Astrocyte (in vitro differentiated cells and primary cell): Measurements from ENCODE around the gene SH3BGRL2. TPM values are rescaled to one million over a fixed set of nuclear protein-coding genes. Genes with fewer than 3 reads are reported as not detected.

Source experiments
- DNase-seq: peaks from one replicate; pipeline ENCODE4 v3.0.0-alpha.2; 2010; ENCODE audit warnings: low read depth
- FAIRE-seq: peaks from 2 replicates; lab custom pipeline; 2011; peaks lifted over from hg19 to GRCh38; lab: Jason Lieb, UNC
- H2AFZ ChIP-seq: 2 replicates; pipeline ENCODE4 v1.6.0; 2012; ENCODE audit warnings: low read depth, low read length, inconsistent platforms
- H3K27ac ChIP-seq: 2 replicates; pipeline ENCODE4 v1.5.1; 2011; ENCODE audit warnings: low read depth, low read length, inconsistent platforms
- H3K27me3 ChIP-seq: 2 replicates; pipeline ENCODE4 v1.6.0; 2011; ENCODE audit warnings: low read length, inconsistent platforms; ENCODE audit not compliant: insufficient read depth
- H3K36me3 ChIP-seq: 2 replicates; pipeline ENCODE4 v1.5.1; 2011; ENCODE audit warnings: low read length, inconsistent platforms; ENCODE audit not compliant: insufficient read depth
- H3K4me1 ChIP-seq: 2 replicates; pipeline ENCODE4 v1.5.1; 2011; ENCODE audit warnings: low read length, inconsistent platforms; ENCODE audit not compliant: insufficient read depth
- H3K4me2 ChIP-seq: 2 replicates; pipeline ENCODE4 v1.6.0; 2012; ENCODE audit warnings: low read length, inconsistent platforms
- H3K4me3 ChIP-seq: 2 replicates; pipeline ENCODE4 v1.5.1; 2011; ENCODE audit warnings: low read depth, mild to moderate bottlenecking, low read length, inconsistent platforms; ENCODE audit not compliant: insufficient read depth
- H3K79me2 ChIP-seq: 2 replicates; pipeline ENCODE4 v1.6.0; 2012; ENCODE audit warnings: mild to moderate bottlenecking, low read length, inconsistent platforms; ENCODE audit not compliant: insufficient read depth
- H3K9ac ChIP-seq: 2 replicates; pipeline ENCODE4 v1.6.0; 2012; ENCODE audit warnings: mild to moderate bottlenecking, low read length, inconsistent platforms
- H3K9me3 ChIP-seq: 2 replicates; pipeline ENCODE4 v1.5.1; 2012; ENCODE audit warnings: low read depth, mild to moderate bottlenecking, low read length, inconsistent platforms; ENCODE audit not compliant: insufficient read depth
- H4K20me1 ChIP-seq: 2 replicates; pipeline ENCODE4 v1.6.0; 2012; ENCODE audit warnings: low read length, inconsistent platforms; ENCODE audit not compliant: insufficient read depth
- H3K27ac Mint-ChIP-seq: one replicate; pipeline ENCODE4 v1.8.0; 2021; ENCODE audit warnings: mild to moderate bottlenecking, mixed read lengths; ENCODE audit not compliant: unreplicated experiment
- H3K27me3 Mint-ChIP-seq: one replicate; pipeline ENCODE4 v1.8.0; 2021; ENCODE audit warnings: low read depth, mixed read lengths; ENCODE audit not compliant: unreplicated experiment
- H3K36me3 Mint-ChIP-seq: one replicate; pipeline ENCODE4 v1.8.0; 2021; ENCODE audit warnings: low read depth, mixed read lengths; ENCODE audit not compliant: unreplicated experiment
- H3K4me1 Mint-ChIP-seq: one replicate; pipeline ENCODE4 v1.8.0; 2021; ENCODE audit warnings: low read depth, mixed read lengths; ENCODE audit not compliant: unreplicated experiment
- H3K4me3 Mint-ChIP-seq: one replicate; pipeline ENCODE4 v1.8.0; 2021; ENCODE audit warnings: mild to moderate bottlenecking, moderate library complexity, mixed read lengths; ENCODE audit not compliant: unreplicated experiment
- H3K9me3 Mint-ChIP-seq: one replicate; pipeline ENCODE4 v1.8.0; 2021; ENCODE audit warnings: mild to moderate bottlenecking, mixed read lengths; ENCODE audit not compliant: unreplicated experiment
- EZH2 ChIP-seq: IDR thresholded peaks from 2 replicates; pipeline ENCODE4 v1.6.1; 2012; ENCODE audit warnings: mild to moderate bottlenecking, low read length, inconsistent platforms; ENCODE audit not compliant: insufficient read depth
- total RNA-seq: library from RNA; stranded (reverse); gene quantifications from 2 replicates; pipeline ENCODE4 v1.2.1, GENCODE V29; 2021
- TF ChIP-seq, protein P1 (sequence below): IDR thresholded peaks from 2 replicates; pipeline ENCODE4 v1.5.1; 2011; ENCODE audit warnings: low read depth, mild to moderate bottlenecking, inconsistent platforms, low read length, moderate library complexity; ENCODE audit not compliant: insufficient read depth

The SH3BGRL2 gene
- total RNA-seq, 1 donor from 2014 or later: 15.9 TPM

DNA sequence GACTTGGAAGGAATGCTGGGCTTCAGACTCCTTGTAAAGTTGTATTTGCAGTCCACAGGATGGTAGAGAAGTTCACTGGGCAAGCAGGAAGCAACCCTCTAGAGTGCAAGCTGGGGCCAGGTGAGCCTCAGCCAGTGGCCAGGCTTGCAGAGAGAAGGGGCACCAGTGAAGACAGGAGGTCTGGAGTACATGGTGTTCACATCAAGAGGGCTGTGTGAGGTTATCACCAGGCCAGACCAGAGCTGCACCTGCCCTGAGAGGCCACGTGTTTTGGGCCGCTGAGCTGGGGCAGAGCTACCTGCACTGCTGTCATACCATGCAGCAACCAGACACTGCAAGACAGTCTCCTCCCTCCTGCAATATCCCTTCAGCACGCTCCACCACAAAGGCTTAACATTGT is 79.0 kb downstream of the SH3BGRL2 start:
- H3K27ac ChIP-seq: no peak overlapping the region
- Mint-ChIP-seq H3K9me3 (no peaks in the 10 kb centered on the region), H3K4me1 (no peaks in the 10 kb centered on the region), H3K36me3 (no peaks in the 10 kb centered on the region), H3K4me3 (no peak overlapping the region), H3K27ac (no peak overlapping the region), H3K27me3 (no peaks in the 10 kb centered on the region)
- TF ChIP-seq, protein P1, sequence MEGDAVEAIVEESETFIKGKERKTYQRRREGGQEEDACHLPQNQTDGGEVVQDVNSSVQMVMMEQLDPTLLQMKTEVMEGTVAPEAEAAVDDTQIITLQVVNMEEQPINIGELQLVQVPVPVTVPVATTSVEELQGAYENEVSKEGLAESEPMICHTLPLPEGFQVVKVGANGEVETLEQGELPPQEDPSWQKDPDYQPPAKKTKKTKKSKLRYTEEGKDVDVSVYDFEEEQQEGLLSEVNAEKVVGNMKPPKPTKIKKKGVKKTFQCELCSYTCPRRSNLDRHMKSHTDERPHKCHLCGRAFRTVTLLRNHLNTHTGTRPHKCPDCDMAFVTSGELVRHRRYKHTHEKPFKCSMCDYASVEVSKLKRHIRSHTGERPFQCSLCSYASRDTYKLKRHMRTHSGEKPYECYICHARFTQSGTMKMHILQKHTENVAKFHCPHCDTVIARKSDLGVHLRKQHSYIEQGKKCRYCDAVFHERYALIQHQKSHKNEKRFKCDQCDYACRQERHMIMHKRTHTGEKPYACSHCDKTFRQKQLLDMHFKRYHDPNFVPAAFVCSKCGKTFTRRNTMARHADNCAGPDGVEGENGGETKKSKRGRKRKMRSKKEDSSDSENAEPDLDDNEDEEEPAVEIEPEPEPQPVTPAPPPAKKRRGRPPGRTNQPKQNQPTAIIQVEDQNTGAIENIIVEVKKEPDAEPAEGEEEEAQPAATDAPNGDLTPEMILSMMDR: no peak
- TF ChIP-seq EZH2: no peak
- no peaks in the 10 kb centered on the region for H3K79me2 ChIP-seq
- no peaks in the 10 kb centered on the region for H3K36me3 ChIP-seq
- H3K27me3 ChIP-seq: no peaks in the 10 kb centered on the region
- no peaks in the 10 kb centered on the region for H4K20me1 ChIP-seq
- H3K4me1 ChIP-seq: no peaks in the 10 kb centered on the region
- no peak overlapping the region for H3K9ac ChIP-seq
- H2AFZ ChIP-seq: no peak overlapping the region
- no peak for FAIRE-seq
- no peak overlapping the region for H3K4me3 ChIP-seq
- H3K9me3 ChIP-seq: no peaks in the 10 kb centered on the region
- no peak for DNase-seq
- no peak overlapping the region for H3K4me2 ChIP-seq

DNA sequence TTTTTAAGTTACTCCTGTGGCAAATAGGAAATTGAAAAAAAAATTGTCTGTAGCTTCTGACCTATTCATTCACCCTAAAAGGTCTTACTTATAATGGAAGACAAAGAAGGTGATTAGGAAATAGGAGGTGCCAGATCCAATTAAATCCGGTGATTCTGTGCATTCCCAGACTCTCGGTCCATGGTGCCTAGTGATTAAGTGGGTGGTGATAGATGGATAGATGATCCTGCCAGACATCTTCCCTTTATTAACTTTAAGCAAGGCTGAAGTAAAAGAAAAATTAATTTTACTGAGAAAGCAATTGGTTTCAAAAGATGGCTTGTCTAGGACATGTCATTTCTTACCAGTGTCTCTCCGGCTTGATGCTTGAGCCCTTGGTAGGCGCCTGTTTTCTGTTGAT is 80.0 kb downstream of the SH3BGRL2 start:
- no peak overlapping the region for H3K27ac Mint-ChIP-seq

DNA sequence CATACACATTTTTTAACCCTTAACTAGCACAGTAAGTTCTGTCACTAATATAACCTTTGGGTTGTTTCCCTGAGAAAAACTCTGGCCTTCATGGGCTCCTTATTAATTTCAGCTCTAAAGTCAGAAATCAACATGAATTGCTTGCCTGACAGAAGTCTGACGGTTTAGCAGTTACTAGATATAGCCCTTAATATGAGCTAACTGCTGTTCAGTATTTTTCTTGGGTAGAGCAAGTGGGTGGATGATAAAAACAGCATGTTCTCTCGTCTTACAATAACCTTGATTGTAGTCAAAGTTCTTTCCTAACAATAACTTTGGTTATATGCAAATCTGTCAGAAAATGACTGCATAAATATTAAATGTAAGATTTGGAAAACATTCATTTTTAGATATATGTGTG is 81.0 kb downstream of the SH3BGRL2 start:
- no peak overlapping the region for H3K4me3 Mint-ChIP-seq
- no peak overlapping the region for H3K4me3 ChIP-seq
- no peak overlapping the region for H3K27ac Mint-ChIP-seq
- no peak overlapping the region for H3K4me2 ChIP-seq
- H3K9me3 ChIP-seq: no peaks in the 10 kb centered on the region
- TF ChIP-seq, protein P1: no peak
- no peak for TF ChIP-seq EZH2
- peaks cover 10% of the 10 kb centered on the region for H3K27me3 Mint-ChIP-seq
- H3K36me3 ChIP-seq: no peaks in the 10 kb centered on the region
- no peak overlapping the region for H3K9ac ChIP-seq
- H3K4me1 Mint-ChIP-seq: no peaks in the 10 kb centered on the region
- no peaks in the 10 kb centered on the region for H3K79me2 ChIP-seq
- no peaks in the 10 kb centered on the region for H4K20me1 ChIP-seq
- FAIRE-seq: no peak
- DNase-seq: no peak
- H3K4me1 ChIP-seq: no peaks in the 10 kb centered on the region
- H3K9me3 Mint-ChIP-seq: no peaks in the 10 kb centered on the region
- H3K27ac ChIP-seq: no peak overlapping the region
- no peak overlapping the region for H2AFZ ChIP-seq
- no peaks in the 10 kb centered on the region for H3K27me3 ChIP-seq
- H3K36me3 Mint-ChIP-seq: no peaks in the 10 kb centered on the region

More for the DNA sequence above, 80.0 kb downstream of the SH3BGRL2 start:
- Mint-ChIP-seq H3K4me1 (no peaks in the 10 kb centered on the region), H3K4me3 (no peak overlapping the region), H3K36me3 (no peaks in the 10 kb centered on the region), H3K27me3 (peaks cover 4% of the 10 kb centered on the region), H3K9me3 (no peaks in the 10 kb centered on the region)
- Histone ChIP-seq H4K20me1 (no peaks in the 10 kb centered on the region), H3K9me3 (no peaks in the 10 kb centered on the region), H3K4me1 (no peaks in the 10 kb centered on the region), H3K27ac (no peak overlapping the region), H3K36me3 (no peaks in the 10 kb centered on the region), H3K4me2 (no peak overlapping the region), H2AFZ (no peak overlapping the region), H3K79me2 (no peaks in the 10 kb centered on the region), H3K4me3 (no peak overlapping the region), H3K27me3 (no peaks in the 10 kb centered on the region), H3K9ac (no peak overlapping the region)
- FAIRE-seq (no peak), DNase-seq (no peak)
- no peak for TF ChIP-seq EZH2
